Hematopoietic multipotent progenitor cell treated with erythropoietin and hydrocortisone succinate and interleukin-3 and kit ligand, for 6 days (in vitro differentiated cells): ENCODE results near the gene ACVR1B.
"Not testable (repeated sequence)": the region's sequence is repeated elsewhere in the genome, so short reads cannot be mapped to it uniquely, and the experiment has no call there.

Experiments used
- DNase-seq: peaks from one replicate; pipeline ENCODE4 v3.0.0-alpha.2; 2015

The ACVR1B gene

DNA sequence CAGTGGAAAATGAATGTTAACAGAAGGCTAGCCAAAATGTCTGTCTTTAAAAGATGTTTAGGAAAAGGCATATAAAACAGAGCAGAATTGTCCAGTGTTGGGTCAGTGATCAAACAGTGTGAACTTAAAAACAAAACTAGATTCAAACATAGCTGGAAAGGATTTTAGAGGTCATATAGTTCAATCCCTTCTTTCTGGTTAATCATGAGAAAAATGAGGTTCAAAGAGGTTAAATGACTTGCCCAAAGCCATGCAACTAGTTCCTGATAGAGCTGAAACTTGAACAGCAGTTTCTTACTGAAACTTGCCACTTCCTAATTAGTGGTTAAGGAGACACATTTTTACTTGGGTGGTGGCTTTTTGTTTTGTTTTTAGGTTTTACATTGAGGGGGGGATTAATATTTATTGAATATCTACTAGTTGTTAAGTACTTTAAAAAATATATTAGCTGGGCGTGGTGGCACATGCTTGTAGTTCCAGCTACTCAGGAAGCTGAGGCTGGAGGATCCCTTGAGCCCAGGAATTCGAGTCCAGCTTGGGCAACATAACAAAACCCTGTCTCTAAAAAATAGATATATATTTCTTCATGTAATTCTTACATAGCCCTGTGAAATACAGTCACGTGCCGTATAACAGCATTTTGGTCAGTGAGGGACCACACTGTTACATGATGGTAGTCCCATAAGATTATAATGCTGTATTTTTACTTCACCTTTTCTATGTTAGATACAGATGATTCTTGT, 20.4 kb downstream of the ACVR1B start:
- peak; percentile 47 for DNase-seq

DNA sequence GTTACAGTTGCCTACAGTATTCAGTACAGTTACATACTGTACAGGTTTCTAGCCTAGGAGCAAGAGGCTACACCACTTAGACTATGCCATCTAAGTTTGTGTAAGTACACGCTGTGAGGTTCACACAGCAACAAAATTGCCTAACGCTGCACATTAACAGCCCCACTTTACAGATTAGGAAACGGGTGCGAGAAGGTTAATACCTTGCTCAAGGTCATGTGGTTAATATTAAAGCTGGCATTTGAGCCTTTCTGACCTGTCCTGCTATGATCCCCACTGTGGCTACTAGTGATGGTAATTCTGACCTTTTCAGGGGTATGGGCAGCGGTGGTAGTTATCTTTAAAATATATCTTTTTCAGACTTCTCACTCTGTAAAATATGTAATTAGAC, 20.9 kb downstream of the ACVR1B start:
- DNase-seq, result peak; percentile 67

GRCh38 chr12:51972849-51973273, 21.4 kb downstream of the ACVR1B start:
- DNase-seq, result peak; percentile 94

- DNase-seq, result no peak
These were observed 22.1 kb downstream of the ACVR1B start for GRCh38 chr12:51973560-51973959.

- DNase-seq, result no peak
These were observed 23.1 kb downstream of the ACVR1B start for GRCh38 chr12:51974646-51975045.

- no peak for DNase-seq
These were observed 23.7 kb downstream of the ACVR1B start for GRCh38 chr12:51975196-51975595.

DNA sequence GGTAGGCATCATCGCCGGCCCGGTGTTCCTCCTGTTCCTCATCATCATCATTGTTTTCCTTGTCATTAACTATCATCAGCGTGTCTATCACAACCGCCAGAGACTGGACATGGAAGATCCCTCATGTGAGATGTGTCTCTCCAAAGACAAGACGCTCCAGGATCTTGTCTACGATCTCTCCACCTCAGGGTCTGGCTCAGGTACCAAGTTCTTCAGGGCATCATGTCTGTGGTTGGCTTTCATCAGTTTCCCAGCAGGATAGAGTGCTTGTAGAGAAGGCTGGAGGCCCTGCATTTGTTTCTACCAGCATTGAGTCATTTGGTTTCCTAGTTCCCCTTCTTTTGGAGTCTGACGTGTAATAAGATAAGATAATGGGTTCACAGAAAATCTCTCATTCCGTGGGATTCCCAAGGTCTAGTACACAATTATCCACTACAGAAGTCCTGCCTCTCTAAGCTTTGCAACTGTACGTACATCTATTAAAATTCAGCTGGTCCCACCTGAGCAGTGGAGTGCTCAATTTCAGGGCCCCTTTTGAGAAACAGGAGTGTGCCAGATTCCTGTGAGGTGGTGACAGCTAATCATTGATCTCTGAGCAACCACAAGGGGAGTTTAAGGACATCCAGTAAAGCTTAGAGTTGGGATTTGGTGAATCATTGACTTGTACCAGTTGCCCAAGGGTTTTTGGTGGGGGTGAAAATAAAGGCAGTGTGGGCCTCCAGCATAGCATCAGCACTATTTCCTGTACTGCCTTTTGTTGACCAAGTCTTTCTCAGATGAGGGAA, 25.1 kb downstream of the ACVR1B start:
- peak; percentile 32 for DNase-seq

- DNase-seq, result no peak
These were observed 25.8 kb downstream of the ACVR1B start for GRCh38 chr12:51977320-51977753.

DNA sequence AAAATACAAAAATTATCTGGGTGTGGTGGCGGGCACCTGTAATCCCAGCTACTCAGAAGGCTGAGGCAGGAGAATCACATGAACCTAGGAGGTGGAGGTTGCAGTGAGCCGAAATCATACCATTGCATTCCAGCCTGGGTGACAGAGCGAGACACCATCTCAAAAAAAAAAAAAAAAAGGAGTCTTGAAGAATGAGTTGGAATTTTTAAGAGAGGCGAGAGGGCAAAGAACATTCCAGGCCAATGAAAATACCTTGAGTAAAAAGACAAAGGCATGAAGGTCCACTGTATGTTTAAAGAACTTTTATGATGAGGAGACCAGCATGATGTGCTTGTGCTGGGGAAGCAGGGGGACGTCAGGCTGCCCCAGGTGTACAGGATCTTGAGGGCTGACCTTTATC, 27.8 kb downstream of the ACVR1B start:
- not testable (repeated sequence) for DNase-seq

DNA sequence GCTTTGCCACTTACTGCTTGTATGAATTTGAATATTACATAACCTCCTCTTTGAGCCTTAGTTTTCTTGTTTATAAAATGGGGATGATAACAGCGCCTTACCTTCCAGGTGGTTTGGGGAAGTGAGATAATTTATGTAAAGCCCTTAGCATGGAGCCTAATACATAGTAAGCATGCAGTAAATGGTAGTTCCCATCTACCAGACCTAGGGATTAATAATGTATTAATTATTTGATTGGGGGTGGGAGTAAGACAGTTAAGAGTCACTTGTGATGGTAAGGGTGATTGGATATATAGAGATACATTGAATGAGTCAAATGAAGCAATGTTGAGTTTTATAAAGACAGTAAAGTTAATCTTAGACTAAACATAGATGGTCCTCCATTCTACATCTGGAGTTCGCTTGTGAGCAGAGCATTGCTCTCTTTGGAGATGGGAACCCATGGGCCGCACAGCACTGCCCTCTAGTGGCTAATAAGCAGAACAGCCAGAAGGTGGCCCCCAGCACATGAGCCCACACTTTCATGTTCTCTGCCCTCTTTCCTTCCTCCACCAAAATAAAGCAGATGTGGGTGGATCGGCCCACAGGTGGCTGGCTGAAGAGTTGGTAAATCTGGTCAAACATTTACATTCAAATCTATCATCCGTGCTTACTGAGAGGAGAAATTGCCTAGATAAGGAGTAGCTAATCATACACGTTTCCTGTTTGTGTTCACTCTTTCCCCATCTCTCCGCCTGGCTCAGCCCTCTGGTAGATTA, 28.7 kb downstream of the ACVR1B start:
- DNase-seq, result peak; percentile 85

DNA sequence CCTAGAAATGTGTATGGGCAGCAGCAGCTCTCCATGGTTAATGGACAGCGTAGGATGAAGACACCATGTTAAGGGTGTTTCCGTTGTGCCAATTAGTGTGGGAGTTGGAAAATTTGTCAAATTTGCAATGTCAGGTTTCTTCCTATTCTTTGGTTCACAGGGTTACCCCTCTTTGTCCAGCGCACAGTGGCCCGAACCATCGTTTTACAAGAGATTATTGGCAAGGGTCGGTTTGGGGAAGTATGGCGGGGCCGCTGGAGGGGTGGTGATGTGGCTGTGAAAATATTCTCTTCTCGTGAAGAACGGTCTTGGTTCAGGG, 29.3 kb downstream of the ACVR1B start:
- DNase-seq, result no peak

- no peak for DNase-seq
These were observed 33.2 kb downstream of the ACVR1B start for GRCh38 chr12:51984657-51985056.

GRCh38 chr12:51985154-51985835, 33.8 kb downstream of the ACVR1B start:
- DNase-seq, result no peak

DNA sequence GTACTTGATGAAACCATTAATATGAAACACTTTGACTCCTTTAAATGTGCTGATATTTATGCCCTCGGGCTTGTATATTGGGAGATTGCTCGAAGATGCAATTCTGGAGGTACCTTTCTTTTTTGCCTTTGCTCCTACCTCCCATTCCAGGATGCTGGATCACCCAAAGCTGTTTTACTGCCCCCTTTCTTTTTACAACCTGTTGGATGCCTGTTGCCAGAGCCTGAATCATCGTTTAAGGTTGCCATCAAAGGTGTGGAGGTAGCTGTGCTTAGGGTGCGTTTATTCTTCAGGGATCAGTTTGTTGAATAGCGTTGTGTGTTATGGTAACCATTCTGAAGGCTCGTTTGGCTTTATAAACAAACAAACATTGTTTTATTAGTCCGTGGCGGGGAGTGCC, 35.3 kb downstream of the ACVR1B start:
- no peak for DNase-seq

DNA sequence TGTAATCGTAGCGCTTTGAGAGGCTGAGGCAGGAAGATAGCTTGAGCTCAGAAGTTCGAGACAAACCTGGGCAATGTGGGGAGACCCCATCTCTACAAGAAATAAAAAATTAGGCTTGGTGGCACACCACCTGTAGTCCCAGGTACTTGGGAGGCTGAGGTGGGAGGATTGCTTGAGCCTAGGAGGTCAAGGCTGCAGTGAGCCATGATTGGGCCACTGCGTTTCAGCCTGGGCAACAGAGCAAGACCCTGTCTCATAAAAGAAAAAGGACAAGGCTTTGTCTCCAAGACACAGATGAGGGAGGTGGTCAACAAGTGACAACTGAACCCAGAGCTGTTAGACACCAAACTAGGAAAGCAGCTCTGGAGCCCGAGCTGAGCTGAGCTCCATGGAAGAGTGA, 40.7 kb downstream of the ACVR1B start:
- no peak for DNase-seq

DNA sequence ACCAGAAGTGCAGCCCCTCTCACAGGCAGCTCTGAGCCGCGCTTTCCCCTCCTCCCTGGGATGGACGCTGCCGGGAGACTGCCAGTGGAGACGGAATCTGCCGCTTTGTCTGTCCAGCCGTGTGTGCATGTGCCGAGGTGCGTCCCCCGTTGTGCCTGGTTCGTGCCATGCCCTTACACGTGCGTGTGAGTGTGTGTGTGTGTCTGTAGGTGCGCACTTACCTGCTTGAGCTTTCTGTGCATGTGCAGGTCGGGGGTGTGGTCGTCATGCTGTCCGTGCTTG, 43.0 kb downstream of the ACVR1B start:
- no peak for DNase-seq

DNA sequence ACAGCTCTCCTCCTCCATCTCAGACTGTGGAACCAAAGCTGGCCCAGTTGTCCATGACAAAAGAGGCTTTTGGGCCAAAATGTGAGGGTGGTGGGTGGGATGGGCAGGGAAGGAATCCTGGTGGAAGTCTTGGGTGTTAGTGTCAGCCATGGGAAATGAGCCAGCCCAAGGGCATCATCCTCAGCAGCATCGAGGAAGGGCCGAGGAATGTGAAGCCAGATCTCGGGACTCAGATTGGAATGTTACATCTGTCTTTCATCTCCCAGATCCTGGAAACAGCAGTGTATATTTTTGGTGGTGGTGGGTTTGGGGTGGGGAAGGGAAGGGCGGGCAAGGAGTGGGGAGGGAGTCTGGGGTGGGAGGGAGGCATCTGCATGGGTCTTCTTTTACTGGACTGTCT, 43.5 kb downstream of the ACVR1B start:
- DNase-seq, result no peak

DNA sequence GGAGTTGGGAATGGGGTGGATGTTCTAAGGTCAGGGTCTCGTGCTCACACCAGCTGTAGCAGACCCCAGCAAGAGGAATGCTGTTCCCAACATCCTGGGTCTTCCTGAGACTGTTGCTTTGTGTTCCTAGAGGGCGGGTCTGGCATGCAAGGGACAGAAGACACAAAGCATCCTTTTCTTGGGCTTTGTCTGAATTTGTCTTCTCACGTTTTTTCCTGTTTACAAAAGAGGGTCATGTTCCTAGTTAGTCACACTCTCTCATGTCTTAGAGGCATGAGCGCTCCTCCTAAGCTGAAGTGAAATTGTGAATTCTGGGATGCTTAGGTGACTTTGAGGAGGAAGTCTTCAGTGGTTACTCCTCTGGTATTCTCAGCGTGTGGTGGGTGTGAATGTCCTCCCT, 45.6 kb downstream of the ACVR1B start:
- no peak for DNase-seq

GRCh38 chr12:52003016-52003550, 51.6 kb downstream of the ACVR1B start:
- no peak for DNase-seq

GRCh38 chr12:52003591-52003990, 52.1 kb downstream of the ACVR1B start:
- no peak for DNase-seq

DNA sequence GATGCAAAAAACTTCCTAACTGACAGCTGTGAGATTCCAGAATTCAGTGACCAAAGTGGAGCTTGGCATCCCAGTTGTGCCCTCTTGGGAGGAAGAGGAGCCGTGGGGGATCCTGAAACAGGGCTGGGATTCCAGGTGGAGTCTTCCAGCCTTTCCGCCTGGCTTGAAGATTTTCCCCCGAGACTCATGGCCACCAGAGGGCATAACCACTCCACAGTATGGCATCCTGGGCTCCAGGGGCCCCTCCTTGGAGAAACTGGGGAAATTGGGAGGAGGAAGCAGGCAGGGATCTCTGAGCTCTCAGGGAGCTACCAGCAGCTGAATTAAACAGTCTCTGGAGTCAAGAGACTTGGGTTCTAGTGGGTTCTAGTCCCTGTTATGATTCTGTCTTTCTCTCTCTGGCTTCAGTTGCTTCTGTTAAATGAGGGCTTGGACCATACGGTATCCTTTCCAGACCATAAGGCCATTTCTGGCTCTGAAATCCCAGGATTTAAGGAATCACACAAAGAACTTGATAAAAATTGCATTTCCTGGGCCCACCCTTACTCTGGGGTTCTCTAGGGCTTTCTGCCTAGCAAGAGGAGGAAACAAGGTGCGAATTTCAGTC, 52.6 kb downstream of the ACVR1B start:
- peak; percentile 48 for DNase-seq

DNA sequence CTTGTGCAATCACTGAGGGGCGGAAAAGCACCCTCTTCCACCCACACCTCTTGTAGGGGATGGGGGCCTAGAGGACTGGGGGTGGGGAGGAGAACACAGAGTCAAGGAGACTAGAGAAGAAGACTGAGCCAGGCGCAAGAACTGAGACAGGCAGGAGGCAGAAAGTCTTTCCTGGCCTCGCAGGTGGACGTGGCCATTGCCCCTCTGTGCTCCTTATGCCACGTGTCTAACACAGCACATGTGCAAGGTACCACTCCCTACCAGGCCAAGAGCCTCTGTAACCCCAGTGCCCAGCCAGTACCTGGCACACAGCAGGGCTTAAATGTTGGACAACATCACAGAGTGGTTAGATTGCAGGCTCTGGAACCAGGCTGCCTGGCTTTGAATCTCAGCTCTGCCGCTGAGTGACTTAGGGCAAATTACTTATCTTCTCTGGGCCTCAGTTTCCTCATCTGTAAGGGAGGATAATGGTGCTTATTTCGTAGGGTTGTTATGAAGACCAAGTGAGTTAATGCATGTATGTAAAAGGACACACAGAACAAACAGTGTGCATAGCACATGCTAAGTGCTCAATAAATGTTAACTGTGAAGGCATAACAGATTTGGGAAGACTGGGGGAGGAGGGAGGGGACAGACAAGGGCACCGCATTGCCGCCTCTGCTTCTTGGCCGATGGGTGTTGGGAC, 53.9 kb downstream of the ACVR1B start:
- no peak for DNase-seq
